GM10266 (cell line): ENCODE results near the gene RACGAP1.

Source experiments
- DNase-seq: peaks from one replicate; pipeline ENCODE4 v3.0.0; 2012; ENCODE audit errors: extremely low spot score
- TF ChIP-seq, protein P1 (sequence below): IDR thresholded peaks from 2 replicates; pipeline ENCODE4 v1.5.1; 2012; ENCODE audit warnings: mild to moderate bottlenecking, low read depth; ENCODE audit not compliant: control insufficient read depth, insufficient read depth; ENCODE audit errors: missing control alignments

The RACGAP1 gene

DNA sequence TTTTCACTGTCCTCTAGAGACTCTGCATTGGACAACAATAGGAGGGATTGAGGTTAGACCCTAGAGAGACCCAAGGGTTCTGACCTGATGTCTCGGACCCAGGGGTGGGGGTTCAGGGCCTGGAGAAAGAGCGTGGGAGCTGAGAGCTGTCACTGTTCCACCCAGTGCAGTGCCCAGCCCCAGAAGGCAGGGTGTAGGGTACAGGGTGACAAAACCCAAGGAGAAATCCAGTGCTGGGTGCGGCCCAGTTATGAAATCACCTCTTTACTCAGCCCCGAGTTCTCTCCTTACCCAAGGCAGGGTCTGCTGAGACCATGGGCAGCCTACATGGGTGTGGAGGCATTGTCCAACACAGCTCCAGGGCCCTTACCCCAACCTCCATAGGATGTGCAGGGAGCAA lies 72.1 kb downstream of the RACGAP1 start:
- TF ChIP-seq, protein P1, sequence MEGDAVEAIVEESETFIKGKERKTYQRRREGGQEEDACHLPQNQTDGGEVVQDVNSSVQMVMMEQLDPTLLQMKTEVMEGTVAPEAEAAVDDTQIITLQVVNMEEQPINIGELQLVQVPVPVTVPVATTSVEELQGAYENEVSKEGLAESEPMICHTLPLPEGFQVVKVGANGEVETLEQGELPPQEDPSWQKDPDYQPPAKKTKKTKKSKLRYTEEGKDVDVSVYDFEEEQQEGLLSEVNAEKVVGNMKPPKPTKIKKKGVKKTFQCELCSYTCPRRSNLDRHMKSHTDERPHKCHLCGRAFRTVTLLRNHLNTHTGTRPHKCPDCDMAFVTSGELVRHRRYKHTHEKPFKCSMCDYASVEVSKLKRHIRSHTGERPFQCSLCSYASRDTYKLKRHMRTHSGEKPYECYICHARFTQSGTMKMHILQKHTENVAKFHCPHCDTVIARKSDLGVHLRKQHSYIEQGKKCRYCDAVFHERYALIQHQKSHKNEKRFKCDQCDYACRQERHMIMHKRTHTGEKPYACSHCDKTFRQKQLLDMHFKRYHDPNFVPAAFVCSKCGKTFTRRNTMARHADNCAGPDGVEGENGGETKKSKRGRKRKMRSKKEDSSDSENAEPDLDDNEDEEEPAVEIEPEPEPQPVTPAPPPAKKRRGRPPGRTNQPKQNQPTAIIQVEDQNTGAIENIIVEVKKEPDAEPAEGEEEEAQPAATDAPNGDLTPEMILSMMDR: no peak
- no peak for DNase-seq

DNA sequence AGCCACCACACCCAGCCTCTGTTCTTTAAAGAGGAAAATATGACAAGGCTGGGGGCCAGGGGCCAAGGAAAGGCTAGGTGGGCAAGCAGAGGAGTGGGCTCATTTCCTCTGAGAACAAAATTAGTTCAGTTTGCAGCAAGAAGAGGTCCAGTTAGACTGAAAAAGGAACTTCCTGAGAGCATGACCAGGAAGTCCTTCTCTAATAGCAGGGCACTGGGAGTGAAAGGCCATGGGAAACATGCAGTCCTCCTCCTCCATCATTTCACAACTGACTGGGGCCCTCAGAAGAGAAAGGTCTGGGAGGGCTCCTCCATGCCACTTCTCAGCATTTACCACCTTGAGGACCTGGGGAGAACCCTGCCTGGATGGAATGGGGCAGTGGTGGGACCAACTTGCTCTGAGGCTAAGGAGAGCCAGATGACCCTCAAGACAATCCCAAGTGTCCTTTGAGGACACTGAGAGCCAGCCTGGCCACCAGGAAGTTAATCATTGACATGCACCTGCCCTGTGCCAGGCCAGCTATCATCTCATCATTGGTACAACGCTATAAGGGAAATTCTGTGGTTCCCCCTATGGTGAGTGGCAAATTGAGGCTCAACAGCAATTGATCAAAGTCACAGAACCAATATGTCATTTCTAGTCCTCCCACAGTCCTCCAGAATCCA lies 72.8 kb downstream of the RACGAP1 start:
- TF ChIP-seq, protein P1: no peak
- no peak for DNase-seq

- no peak for DNase-seq
- TF ChIP-seq, protein P1: no peak
Measured at GRCh38 chr12:49951411-49952240, 73.7 kb downstream of the RACGAP1 start.

- DNase-seq: no peak
Measured at GRCh38 chr12:49950273-49951251, 74.7 kb downstream of the RACGAP1 start, which contains the start of gene AQP2. Gene AQP2 (plus strand): TSS chr12:49950737. CDS start chr12:49950831, 94 bp downstream.

DNA sequence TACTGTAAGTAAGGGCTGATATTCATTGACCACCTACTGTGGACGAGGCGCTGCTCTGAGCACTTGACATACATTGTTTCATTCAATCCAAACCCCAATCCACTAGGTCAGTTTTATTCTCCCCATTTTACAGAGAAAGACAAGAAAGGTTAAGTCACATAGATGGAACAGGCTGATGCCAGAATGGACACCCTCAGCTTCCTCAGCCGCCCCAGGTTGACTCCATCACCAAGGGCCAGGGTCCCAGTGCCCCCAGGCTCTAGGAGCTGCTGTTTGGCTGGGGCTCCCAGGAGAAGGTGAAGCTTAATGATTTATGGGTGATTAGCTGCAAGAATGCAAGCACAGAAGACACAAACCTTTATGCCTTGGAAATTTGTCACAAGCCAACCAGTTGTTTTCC lies 75.4 kb downstream of the RACGAP1 start:
- no peak for DNase-seq
- TF ChIP-seq, protein P1: no peak

More at GRCh38 chr12:49950273-49951251, 74.7 kb downstream of the RACGAP1 start, which contains the start of gene AQP2:
- TF ChIP-seq, protein P1: no peak

- DNase-seq: no peak
- TF ChIP-seq, protein P1: no peak
Measured at GRCh38 chr12:49948866-49949845, 76.1 kb downstream of the RACGAP1 start.
